Measurements from ENCODE around the gene CTNND2. TPM values are rescaled to one million over a fixed set of nuclear protein-coding genes. Genes with fewer than 3 reads are reported as not detected.

CTNND2 gene
- total RNA-seq, 2 experiments from 2014 or later = not detected

DNA sequence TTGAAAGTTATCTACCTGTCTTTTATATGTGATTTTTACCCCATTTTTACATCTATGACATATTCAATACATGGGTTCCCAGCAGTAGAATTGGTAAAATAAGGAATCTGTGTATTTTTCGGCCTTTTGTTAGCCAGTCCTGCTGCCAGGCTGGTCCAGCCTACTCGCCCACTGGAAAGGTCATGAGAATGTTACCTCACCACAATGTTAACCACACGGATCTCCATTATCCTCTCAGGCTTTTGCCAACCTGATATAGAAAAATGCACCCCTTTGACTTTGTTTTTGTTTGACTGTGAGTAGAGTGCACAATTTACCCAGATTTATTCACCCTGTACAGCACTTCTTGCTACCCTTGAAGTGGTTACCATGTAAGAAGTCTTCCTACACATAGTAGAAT, 167.2 kb downstream of the CTNND2 start:
- Mint-ChIP-seq H3K4me3 (no peak overlapping the region), H3K27me3 (no peaks in the 10 kb centered on the region), H3K9me3 (peaks cover 2% of the 10 kb centered on the region), H3K4me1 (ENCODE audit: low read depth) (no peaks in the 10 kb centered on the region), H3K27ac (no peak overlapping the region), H3K36me3 (ENCODE audit: low read depth) (no peaks in the 10 kb centered on the region)
- TF ChIP-seq, protein P1, sequence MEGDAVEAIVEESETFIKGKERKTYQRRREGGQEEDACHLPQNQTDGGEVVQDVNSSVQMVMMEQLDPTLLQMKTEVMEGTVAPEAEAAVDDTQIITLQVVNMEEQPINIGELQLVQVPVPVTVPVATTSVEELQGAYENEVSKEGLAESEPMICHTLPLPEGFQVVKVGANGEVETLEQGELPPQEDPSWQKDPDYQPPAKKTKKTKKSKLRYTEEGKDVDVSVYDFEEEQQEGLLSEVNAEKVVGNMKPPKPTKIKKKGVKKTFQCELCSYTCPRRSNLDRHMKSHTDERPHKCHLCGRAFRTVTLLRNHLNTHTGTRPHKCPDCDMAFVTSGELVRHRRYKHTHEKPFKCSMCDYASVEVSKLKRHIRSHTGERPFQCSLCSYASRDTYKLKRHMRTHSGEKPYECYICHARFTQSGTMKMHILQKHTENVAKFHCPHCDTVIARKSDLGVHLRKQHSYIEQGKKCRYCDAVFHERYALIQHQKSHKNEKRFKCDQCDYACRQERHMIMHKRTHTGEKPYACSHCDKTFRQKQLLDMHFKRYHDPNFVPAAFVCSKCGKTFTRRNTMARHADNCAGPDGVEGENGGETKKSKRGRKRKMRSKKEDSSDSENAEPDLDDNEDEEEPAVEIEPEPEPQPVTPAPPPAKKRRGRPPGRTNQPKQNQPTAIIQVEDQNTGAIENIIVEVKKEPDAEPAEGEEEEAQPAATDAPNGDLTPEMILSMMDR (IDR thresholded peaks at IDR 0.05) = no peak
- no peak for ATAC-seq
- DNase-seq = no peak
- POLR2A ChIA-PET = no interaction called here
- CTCF ChIA-PET = no interaction called here
- intact Hi-C loops (cut with micrococcal nuclease) = no loop called here

- DNase-seq = no peak
- Mint-ChIP-seq H3K27me3 (no peaks in the 10 kb centered on the region), H3K36me3 (ENCODE audit: low read depth) (no peaks in the 10 kb centered on the region), H3K4me3 (no peak overlapping the region), H3K9me3 (no peaks in the 10 kb centered on the region), H3K27ac (no peak overlapping the region), H3K4me1 (ENCODE audit: low read depth) (no peaks in the 10 kb centered on the region)
- ChIA-PET POLR2A (no interaction called here), CTCF (no interaction called here)
- no peak for ATAC-seq
- intact Hi-C loops (cut with micrococcal nuclease) = no loop called here
- TF ChIP-seq, protein P1 (IDR thresholded peaks at IDR 0.05) = no peak
Observed at GRCh38 chr5:11734369-11734768, 169.9 kb downstream of the CTNND2 start.

DNA sequence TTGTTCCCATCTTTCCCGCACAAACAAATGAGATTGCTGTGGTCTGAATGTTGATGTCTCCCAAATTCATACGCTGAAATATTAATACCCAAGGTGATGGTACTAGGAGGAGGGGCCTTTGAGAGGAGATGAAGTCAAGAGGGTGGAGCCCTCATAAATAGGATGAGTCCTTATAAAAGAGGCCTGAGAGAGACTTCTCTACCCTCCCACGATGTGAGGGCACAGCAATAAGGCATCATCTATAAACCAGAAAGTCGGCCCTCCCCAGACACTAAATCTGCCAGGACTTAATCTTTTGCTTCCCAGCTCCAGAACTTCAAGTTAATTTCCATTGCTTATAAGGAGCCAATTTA, 170.4 kb downstream of the CTNND2 start:
- no peaks in the 10 kb centered on the region for H3K4me1 Mint-ChIP-seq (ENCODE audit: low read depth)
- H3K27ac Mint-ChIP-seq = no peak overlapping the region
- TF ChIP-seq, protein P1 (IDR thresholded peaks at IDR 0.05) = no peak
- ATAC-seq (no peak), DNase-seq (no peak)
- H3K36me3 Mint-ChIP-seq (ENCODE audit: low read depth) = no peaks in the 10 kb centered on the region
- intact Hi-C loops (cut with micrococcal nuclease) = no loop called here
- no peaks in the 10 kb centered on the region for H3K27me3 Mint-ChIP-seq
- no peaks in the 10 kb centered on the region for H3K9me3 Mint-ChIP-seq
- ChIA-PET POLR2A (no interaction called here), CTCF (no interaction called here)
- H3K4me3 Mint-ChIP-seq = no peak overlapping the region

GRCh38 chr5:11733185-11733839, 170.9 kb downstream of the CTNND2 start:
- no peaks in the 10 kb centered on the region for H3K36me3 Mint-ChIP-seq (ENCODE audit: low read depth)
- DNase-seq (no peak), ATAC-seq (no peak)
- no peak overlapping the region for H3K27ac Mint-ChIP-seq
- no peaks in the 10 kb centered on the region for H3K4me1 Mint-ChIP-seq (ENCODE audit: low read depth)
- H3K9me3 Mint-ChIP-seq = no peaks in the 10 kb centered on the region
- CTCF ChIA-PET = no interaction called here
- POLR2A ChIA-PET = no interaction called here
- TF ChIP-seq, protein P1 (IDR thresholded peaks at IDR 0.05) = no peak
- H3K27me3 Mint-ChIP-seq = no peaks in the 10 kb centered on the region
- intact Hi-C loops (cut with micrococcal nuclease) = no loop called here
- no peak overlapping the region for H3K4me3 Mint-ChIP-seq

DNA sequence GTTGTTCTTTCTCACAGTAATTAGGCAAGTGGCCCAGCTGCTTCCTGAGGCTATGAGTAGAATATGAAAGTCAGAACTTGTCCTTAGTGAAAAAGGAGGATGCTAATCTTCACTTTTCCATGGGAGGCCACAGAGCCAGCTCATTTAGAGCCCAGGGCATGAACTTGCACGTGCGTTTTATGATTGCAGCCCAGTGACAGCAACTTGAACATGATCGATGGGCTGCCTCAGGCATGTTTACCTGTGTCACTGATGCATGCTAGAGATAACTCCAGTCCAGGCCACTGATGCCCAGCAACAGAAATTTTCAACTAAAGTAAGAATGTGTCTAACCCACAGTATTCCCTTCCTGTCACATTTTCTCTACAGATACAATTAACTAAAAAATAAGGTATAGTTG, 179.3 kb downstream of the CTNND2 start:
- CTCF ChIA-PET = no interaction called here
- no peak overlapping the region for H3K4me3 Mint-ChIP-seq
- DNase-seq = no peak
- no peaks in the 10 kb centered on the region for H3K4me1 Mint-ChIP-seq (ENCODE audit: low read depth)
- H3K9me3 Mint-ChIP-seq = peaks cover 6% of the 10 kb centered on the region
- H3K27me3 Mint-ChIP-seq = no peaks in the 10 kb centered on the region
- intact Hi-C loops (cut with micrococcal nuclease) = no loop called here
- no peak overlapping the region for H3K27ac Mint-ChIP-seq
- no peaks in the 10 kb centered on the region for H3K36me3 Mint-ChIP-seq (ENCODE audit: low read depth)
- TF ChIP-seq, protein P1 (IDR thresholded peaks at IDR 0.05) = no peak
- ATAC-seq = no peak
- POLR2A ChIA-PET = no interaction called here

Data from activated CD8-positive, alpha-beta T cell treated with anti-CD3 and anti-CD28 coated beads for 36 hours (primary cell).